ENCODE results near the gene PCNT.

DNA sequence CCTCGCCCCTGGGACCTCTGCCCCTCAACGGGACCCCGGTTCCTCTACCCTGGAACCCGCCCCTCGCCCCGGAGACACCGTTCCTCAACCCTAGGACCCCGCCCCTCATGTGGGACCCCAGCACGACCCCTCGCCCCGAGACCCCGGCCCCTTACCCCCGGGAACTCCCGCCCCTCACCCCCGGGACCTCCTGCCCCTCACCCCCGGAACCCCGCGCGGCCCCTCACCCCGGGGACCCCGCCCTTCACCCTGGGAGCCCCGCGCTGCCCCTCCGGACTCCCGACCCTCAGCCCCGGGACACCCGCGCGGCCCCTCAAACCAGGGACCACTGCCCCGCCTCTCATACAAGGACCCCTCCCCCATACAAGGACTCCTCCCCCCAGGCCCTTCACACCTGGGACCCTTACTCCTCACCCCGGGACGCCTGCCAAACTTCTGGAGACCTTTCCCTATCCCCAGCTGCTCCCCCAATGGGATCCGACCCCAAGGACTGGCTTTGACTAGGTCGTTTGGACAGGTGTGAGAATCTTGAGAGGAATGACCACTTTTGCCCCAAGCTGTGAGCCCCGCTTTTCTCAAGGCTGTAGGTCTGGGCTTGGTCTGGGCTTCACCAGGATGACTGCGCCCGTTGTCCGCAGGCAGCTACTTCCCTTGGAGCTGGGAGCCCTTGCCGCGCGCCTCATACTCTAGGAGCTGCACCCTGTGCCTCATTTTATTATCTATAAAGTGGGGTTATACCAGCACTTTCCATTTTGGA is 135.6 kb downstream of the PCNT start:
- TF ChIP-seq POLR2AphosphoS5 (IDR thresholded peaks at IDR 0.05) = peak in 1 of 3 donors; percentile 48
- TF ChIP-seq, protein P1, sequence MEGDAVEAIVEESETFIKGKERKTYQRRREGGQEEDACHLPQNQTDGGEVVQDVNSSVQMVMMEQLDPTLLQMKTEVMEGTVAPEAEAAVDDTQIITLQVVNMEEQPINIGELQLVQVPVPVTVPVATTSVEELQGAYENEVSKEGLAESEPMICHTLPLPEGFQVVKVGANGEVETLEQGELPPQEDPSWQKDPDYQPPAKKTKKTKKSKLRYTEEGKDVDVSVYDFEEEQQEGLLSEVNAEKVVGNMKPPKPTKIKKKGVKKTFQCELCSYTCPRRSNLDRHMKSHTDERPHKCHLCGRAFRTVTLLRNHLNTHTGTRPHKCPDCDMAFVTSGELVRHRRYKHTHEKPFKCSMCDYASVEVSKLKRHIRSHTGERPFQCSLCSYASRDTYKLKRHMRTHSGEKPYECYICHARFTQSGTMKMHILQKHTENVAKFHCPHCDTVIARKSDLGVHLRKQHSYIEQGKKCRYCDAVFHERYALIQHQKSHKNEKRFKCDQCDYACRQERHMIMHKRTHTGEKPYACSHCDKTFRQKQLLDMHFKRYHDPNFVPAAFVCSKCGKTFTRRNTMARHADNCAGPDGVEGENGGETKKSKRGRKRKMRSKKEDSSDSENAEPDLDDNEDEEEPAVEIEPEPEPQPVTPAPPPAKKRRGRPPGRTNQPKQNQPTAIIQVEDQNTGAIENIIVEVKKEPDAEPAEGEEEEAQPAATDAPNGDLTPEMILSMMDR (IDR thresholded peaks at IDR 0.05 in 8 of 11, conservative IDR thresholded peaks at IDR 0.05 in 3 of 11) = no peak

All from spleen (tissue), 7 donors.